Panc1 (cell line): ENCODE measurements around the gene PAQR7. TPM values are rescaled to one million over a fixed set of nuclear protein-coding genes. Genes with fewer than 3 reads are reported as not detected.

Experiments used
- ATAC-seq: fragments of 200-7000 bp; cut with Tn5 transposase; 2 replicates; pipeline ENCODE4 v1.9.1; 2020; ENCODE audit warnings: mild to moderate bottlenecking, moderate library complexity
- BruUV-seq: library from RNA; stranded (reverse); fragments of 400-500 nt; replicated peaks from 2 replicates; lab custom pipeline; 2021; lab: Mats Ljungman, UMichigan
- CTCF ChIA-PET: fragments of 300-600 bp; sonication (Branson Sonifier 250); formaldehyde crosslinking; loops from one replicate; lab custom pipeline; 2022; ENCODE audit warnings: antibody characterized with exemption; lab: Charles Lee
- POLR2A ChIA-PET: fragments of 300-600 bp; sonication (Branson Sonifier 250); formaldehyde crosslinking; loops from one replicate; lab custom pipeline; 2022; ENCODE audit warnings: antibody characterized with exemption; lab: Charles Lee
- DNase-seq: peaks from one replicate; pipeline ENCODE4 v3.0.0-alpha.2; 2010; ENCODE audit warnings: low read depth, low spot score
- H3K27ac ChIP-seq: 2 replicates; pipeline ENCODE4 v1.5.1; 2011; ENCODE audit warnings: mild to moderate bottlenecking, low read length, inconsistent platforms
- H3K27me3 ChIP-seq: fragments of 200-500 bp; sonication (Bioruptor generic); 2 replicates; pipeline ENCODE4 v1.6.0; 2014; ENCODE audit warnings: low read length, inconsistent platforms; ENCODE audit not compliant: control insufficient read depth, insufficient read depth
- H3K36me3 ChIP-seq: fragments of 200-500 bp; sonication (Bioruptor generic); 2 replicates; pipeline ENCODE4 v1.5.1; 2014; ENCODE audit warnings: inconsistent platforms, mild to moderate bottlenecking, low read length, moderate library complexity; ENCODE audit not compliant: control insufficient read depth, insufficient read depth
- H3K4me1 ChIP-seq: 2 replicates; pipeline ENCODE4 v1.5.1; 2011; ENCODE audit warnings: inconsistent platforms, mild to moderate bottlenecking, low read length, moderate library complexity; ENCODE audit not compliant: control insufficient read depth, insufficient read depth
- H3K4me3 ChIP-seq, 2 experiments: 2 replicates each; pipeline ENCODE4 v1.5.1; 2011 to 2012; ENCODE audit warnings: low read depth in 2 of 2, low read length in 2 of 2, mild to moderate bottlenecking in 2 of 2, inconsistent platforms in 1 of 2, moderate library complexity in 1 of 2
- H3K9me3 ChIP-seq: fragments of 200-500 bp; sonication (Bioruptor generic); 2 replicates; pipeline ENCODE4 v1.5.1; 2014; ENCODE audit warnings: low read depth, mild to moderate bottlenecking, inconsistent platforms, low read length, moderate library complexity; ENCODE audit not compliant: control insufficient read depth, insufficient read depth
- POLR2AphosphoS5 ChIP-seq: IDR thresholded peaks from 2 replicates; pipeline ENCODE4 v1.6.1; 2012; ENCODE audit warnings: mild to moderate bottlenecking, low read depth, low read length, moderate library complexity
- REST ChIP-seq, 2 experiments: IDR thresholded peaks; 2 replicates each; pipeline ENCODE4 v1.6.1; 2011 to 2012; ENCODE audit warnings: low read depth in 2 of 2, control low read depth in 1 of 2, low read length in 1 of 2, mild to moderate bottlenecking in 1 of 2, moderate library complexity in 1 of 2; ENCODE audit not compliant: insufficient read depth in 1 of 2
- SIN3A ChIP-seq: IDR thresholded peaks from 2 replicates; pipeline ENCODE4 v1.6.1; 2012; ENCODE audit warnings: low read depth, mild to moderate bottlenecking, low read length, moderate library complexity, borderline replicate concordance; ENCODE audit not compliant: insufficient read depth
- TCF7L2 ChIP-seq: IDR thresholded peaks from 2 replicates; pipeline ENCODE4 v1.6.1; 2011; ENCODE audit warnings: mild to moderate bottlenecking, low read depth, low read length, inconsistent platforms
- in situ Hi-C: cut with HindIII; loops from 2 replicates; pipeline ENCODE4 v1.10.0; 2016; ENCODE audit warnings: low sequenced_read_pairs, low pct_unique_long_range_greater_than_20kb
- intact Hi-C: fragments of 100-400 bp; cut with micrococcal nuclease; formaldehyde crosslinking; loops from one replicate; pipeline ENCODE4 v1.10.0; 2022; ENCODE audit not compliant: unreplicated experiment
- total RNA-seq: library from RNA; stranded (reverse); gene quantifications from one replicate; pipeline ENCODE4 v1.2.1, GENCODE V29; 2021; ENCODE audit not compliant: unreplicated experiment
- TF ChIP-seq, protein P1 (sequence below): fragments of 450-650 bp; IDR thresholded peaks from 2 replicates; pipeline ENCODE4 v1.5.1; 2017; ENCODE audit warnings: mild to moderate bottlenecking

PAQR7 gene
- total RNA-seq, 1 experiment from 2014 or later, result 30.9 TPM

- TSS peak; percentile 76 for BruUV-seq
These were observed 17.0 kb downstream of the PAQR7 start for GRCh38 chr1:25858494-25858893.

GRCh38 chr1:25856856-25857255 is 18.7 kb downstream of the PAQR7 start:
- DNase-seq (no peak), ATAC-seq (no peak)
- Histone ChIP-seq H3K36me3 (no peaks in the 10 kb centered on the region; the same call in 1 of the 2 replicates), H3K27me3 (no peaks in the 10 kb centered on the region), H3K27ac (no peak overlapping the region), H3K4me1 (peaks cover 10% of the 10 kb centered on the region; the same call in 1 of the 2 replicates), H3K4me3 (no peak overlapping the region), H3K9me3 (no peaks in the 10 kb centered on the region)
- TF ChIP-seq POLR2AphosphoS5, result no peak
- TF ChIP-seq TCF7L2, result no peak
- no peak for TF ChIP-seq SIN3A
- TF ChIP-seq REST (IDR thresholded peaks at IDR 0.05; ENCODE audit: insufficient read depth in 1 of 2, low read depth in 2 of 2, low read length in 1 of 2), result no peak
- TF ChIP-seq, protein P1, sequence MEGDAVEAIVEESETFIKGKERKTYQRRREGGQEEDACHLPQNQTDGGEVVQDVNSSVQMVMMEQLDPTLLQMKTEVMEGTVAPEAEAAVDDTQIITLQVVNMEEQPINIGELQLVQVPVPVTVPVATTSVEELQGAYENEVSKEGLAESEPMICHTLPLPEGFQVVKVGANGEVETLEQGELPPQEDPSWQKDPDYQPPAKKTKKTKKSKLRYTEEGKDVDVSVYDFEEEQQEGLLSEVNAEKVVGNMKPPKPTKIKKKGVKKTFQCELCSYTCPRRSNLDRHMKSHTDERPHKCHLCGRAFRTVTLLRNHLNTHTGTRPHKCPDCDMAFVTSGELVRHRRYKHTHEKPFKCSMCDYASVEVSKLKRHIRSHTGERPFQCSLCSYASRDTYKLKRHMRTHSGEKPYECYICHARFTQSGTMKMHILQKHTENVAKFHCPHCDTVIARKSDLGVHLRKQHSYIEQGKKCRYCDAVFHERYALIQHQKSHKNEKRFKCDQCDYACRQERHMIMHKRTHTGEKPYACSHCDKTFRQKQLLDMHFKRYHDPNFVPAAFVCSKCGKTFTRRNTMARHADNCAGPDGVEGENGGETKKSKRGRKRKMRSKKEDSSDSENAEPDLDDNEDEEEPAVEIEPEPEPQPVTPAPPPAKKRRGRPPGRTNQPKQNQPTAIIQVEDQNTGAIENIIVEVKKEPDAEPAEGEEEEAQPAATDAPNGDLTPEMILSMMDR, result no peak
- ChIA-PET POLR2A (interaction anchor here (0.6 kb wide), 1 partner anchor 9 kb away, joined by 3 read pairs; no protein-coding TSS in a partner anchor), CTCF (interaction anchor here (0.7 kb wide), 1 partner anchor 286 kb away, joined by 4 read pairs; no protein-coding TSS in a partner anchor)
- in situ Hi-C loops (no loop called here), intact Hi-C loops (no loop called here)
- TSS peak; percentile 68 for BruUV-seq

More at GRCh38 chr1:25858494-25858893, 17.0 kb downstream of the PAQR7 start:
- TF ChIP-seq SIN3A, result no peak
- no peak for TF ChIP-seq REST (IDR thresholded peaks at IDR 0.05; ENCODE audit: insufficient read depth in 1 of 2, low read depth in 2 of 2, low read length in 1 of 2)
- no peak for TF ChIP-seq POLR2AphosphoS5
- TF ChIP-seq, protein P1, result no peak
- no peak for TF ChIP-seq TCF7L2
- Histone ChIP-seq H3K27me3 (no peaks in the 10 kb centered on the region), H3K36me3 (no peaks in the 10 kb centered on the region; the same call in 1 of the 2 replicates), H3K4me3 (peak overlapping the region; percentile 64 to 74), H3K9me3 (no peaks in the 10 kb centered on the region), H3K4me1 (peaks cover 15% of the 10 kb centered on the region; the same call in 1 of the 2 replicates), H3K27ac (peak overlapping the region; percentile 76)
- DNase-seq (no peak), ATAC-seq (peak; percentile 2; the same call in 1 of the 2 replicates)
- CTCF ChIA-PET, result no interaction called here
- POLR2A ChIA-PET, result no interaction called here
- in situ Hi-C loops (no loop called here), intact Hi-C loops (no loop called here)
